PC-3 (cell line): ENCODE measurements around the gene PAM16. TPM values are rescaled to one million over a fixed set of nuclear protein-coding genes. Genes with fewer than 3 reads are reported as not detected.

Experiments
- ATAC-seq: fragments of 200-7000 bp; cut with Tn5 transposase; 2 replicates; pipeline ENCODE4 v1.9.1; 2020; ENCODE audit warnings: mild to moderate bottlenecking, moderate library complexity
- BruUV-seq: library from RNA; stranded (reverse); fragments of 400-500 nt; replicated peaks from 2 replicates; lab custom pipeline; 2021; lab: Mats Ljungman, UMichigan
- CTCF ChIA-PET: fragments of 300-600 bp; sonication (Branson Sonifier 250); formaldehyde crosslinking; loops from one replicate; lab custom pipeline; 2022; ENCODE audit warnings: antibody characterized with exemption; lab: Charles Lee
- POLR2A ChIA-PET: fragments of 300-600 bp; sonication (Branson Sonifier 250); formaldehyde crosslinking; loops from one replicate; lab custom pipeline; 2022; ENCODE audit warnings: antibody characterized with exemption; ENCODE audit not compliant: unreplicated experiment; lab: Charles Lee
- DNase-seq: peaks from one replicate; pipeline ENCODE4 v3.0.0-alpha.2; 2015
- H2AFZ ChIP-seq: fragments of 300-600 bp; sonication (generic); 2 replicates; pipeline ENCODE4 v1.6.0; 2016; ENCODE audit warnings: antibody characterized with exemption, low read length
- H3F3A ChIP-seq: fragments of 300-600 bp; sonication (generic); one replicate; pipeline ENCODE4 v1.6.0; 2017; ENCODE audit warnings: antibody characterized with exemption, low read length, control low read depth, mild to moderate bottlenecking; ENCODE audit not compliant: unreplicated experiment
- H3K27ac ChIP-seq: fragments of 300-600 bp; sonication (generic); 2 replicates; pipeline ENCODE4 v1.5.1; 2016; ENCODE audit warnings: mild to moderate bottlenecking, low read length
- H3K27me3 ChIP-seq: fragments of 300-600 bp; sonication (generic); 2 replicates; pipeline ENCODE4 v1.6.1; 2016; ENCODE audit warnings: low read length, mixed read lengths
- H3K36me3 ChIP-seq: fragments of 300-600 bp; sonication (generic); 2 replicates; pipeline ENCODE4 v1.6.1; 2016; ENCODE audit warnings: low read depth, mixed run types, low read length, mixed read lengths
- H3K4me1 ChIP-seq: fragments of 300-600 bp; sonication (generic); 2 replicates; pipeline ENCODE4 v1.5.1; 2016; ENCODE audit warnings: low read length; ENCODE audit not compliant: insufficient read depth
- H3K4me2 ChIP-seq: fragments of 300-600 bp; sonication (generic); 2 replicates; pipeline ENCODE4 v1.6.0; 2016; ENCODE audit warnings: low read length
- H3K4me3 ChIP-seq: fragments of 300-600 bp; sonication (generic); 2 replicates; pipeline ENCODE4 v1.5.1; 2016; ENCODE audit warnings: mild to moderate bottlenecking, low read length, mixed read lengths
- H3K79me2 ChIP-seq: fragments of 300-600 bp; sonication (generic); 2 replicates; pipeline ENCODE4 v1.6.1; 2017; ENCODE audit warnings: low read length, mixed read lengths
- H3K9ac ChIP-seq: fragments of 300-600 bp; sonication (generic); 2 replicates; pipeline ENCODE4 v1.6.0; 2016; ENCODE audit warnings: mild to moderate bottlenecking, low read length
- H3K9me2 ChIP-seq: fragments of 300-600 bp; sonication (generic); replicated peaks from 2 replicates; pipeline ENCODE4 v1.6.1; 2016; ENCODE audit warnings: mixed run types, low read length, mixed read lengths
- H3K9me3 ChIP-seq: fragments of 300-600 bp; sonication (generic); 2 replicates; pipeline ENCODE4 v1.6.1; 2016; ENCODE audit warnings: low read length, mixed read lengths
- H4K20me1 ChIP-seq: fragments of 300-600 bp; sonication (generic); 2 replicates; pipeline ENCODE4 v1.6.1; 2016; ENCODE audit warnings: low read length, mixed read lengths
- CTCF ChIP-seq: fragments of 300-600 bp; sonication (generic); conservative IDR thresholded peaks from 2 replicates; pipeline ENCODE4 v1.5.1; 2017; ENCODE audit warnings: antibody characterized with exemption, low read depth, mild to moderate bottlenecking, low read length
- EZH2 ChIP-seq: fragments of 300-600 bp; sonication (generic); IDR thresholded peaks from one replicate; pipeline ENCODE4 v1.6.1; 2017; ENCODE audit warnings: antibody characterized with exemption, mild to moderate bottlenecking, low read length; ENCODE audit not compliant: unreplicated experiment
- EZH2phosphoT487 ChIP-seq: fragments of 300-600 bp; sonication (generic); IDR thresholded peaks from 2 replicates; pipeline ENCODE4 v1.6.1; 2018; ENCODE audit warnings: mild to moderate bottlenecking, antibody characterized with exemption, low read length, borderline replicate concordance
- intact Hi-C: fragments of 100-400 bp; cut with micrococcal nuclease; formaldehyde crosslinking; loops from 2 replicates; pipeline ENCODE4 v1.9.0; 2023
- total RNA-seq: library from RNA; depleted of rRNA; stranded (reverse); fragments of >200 nt; gene quantifications from 2 replicates; pipeline ENCODE4 v1.2.3, GENCODE V29; 2014

The PAM16 gene
- total RNA-seq, 1 experiment from 2014 or later, result 95.5 TPM

- H3K79me2 ChIP-seq, result peaks cover 11% of the 10 kb centered on the region
- no peaks in the 10 kb centered on the region for H3K9me3 ChIP-seq
- H3K27me3 ChIP-seq, result no peaks in the 10 kb centered on the region
- CTCF ChIA-PET, result interaction anchor here (0.6 to 3.1 kb wide), 3 partner anchors 39 to 562 kb away, joined by 9 to 21 read pairs (median 10); no protein-coding TSS in a partner anchor
- no peak overlapping the region for H3K4me3 ChIP-seq
- H3K9me2 ChIP-seq, result no peaks in the 10 kb centered on the region
- no peaks in the 10 kb centered on the region for H3K4me1 ChIP-seq
- no peak for TF ChIP-seq CTCF
- no peak for TF ChIP-seq EZH2
- no peak for TF ChIP-seq EZH2phosphoT487
- H2AFZ ChIP-seq, result no peak overlapping the region
- H3K27ac ChIP-seq, result no peak overlapping the region
- DNase-seq (no peak), ATAC-seq (peak; percentile 15; the same call in 1 of the 2 replicates)
- H3F3A ChIP-seq, result no peaks in the 10 kb centered on the region
- BruUV-seq, result no TSS peak
- no peaks in the 10 kb centered on the region for H3K36me3 ChIP-seq
- POLR2A ChIA-PET, result interaction anchor here (0.5 kb wide), 1 partner anchor 172 kb away, joined by 3 read pairs; no protein-coding TSS in a partner anchor
- H3K9ac ChIP-seq, result no peak overlapping the region
- no peak overlapping the region for H3K4me2 ChIP-seq
- H4K20me1 ChIP-seq, result no peaks in the 10 kb centered on the region
- intact Hi-C loops, result no loop called here
Observed at GRCh38 chr16:4328782-4329775, 22.0 kb downstream of the PAM16 start.

GRCh38 chr16:4328046-4328781, 22.9 kb downstream of the PAM16 start:
- TF ChIP-seq EZH2phosphoT487, result no peak
- no peak for TF ChIP-seq EZH2
- TF ChIP-seq CTCF, result no peak
- DNase-seq (no peak), ATAC-seq (peak; percentile 27; the same call in 1 of the 2 replicates)
- H3K4me1 ChIP-seq, result no peaks in the 10 kb centered on the region
- H3K9me2 ChIP-seq, result no peaks in the 10 kb centered on the region
- peaks cover 19% of the 10 kb centered on the region for H3K79me2 ChIP-seq
- intact Hi-C loops, result no loop called here
- no peaks in the 10 kb centered on the region for H3K36me3 ChIP-seq
- H3F3A ChIP-seq, result no peaks in the 10 kb centered on the region
- no peaks in the 10 kb centered on the region for H4K20me1 ChIP-seq
- no peaks in the 10 kb centered on the region for H3K27me3 ChIP-seq
- CTCF ChIA-PET, result interaction anchor here (0.6 to 3.1 kb wide), 3 partner anchors 38 to 562 kb away, joined by 9 to 21 read pairs (median 10); no protein-coding TSS in a partner anchor
- POLR2A ChIA-PET, result no interaction called here
- no peak overlapping the region for H3K9ac ChIP-seq
- no TSS peak for BruUV-seq
- H3K4me2 ChIP-seq, result no peak overlapping the region
- no peak overlapping the region for H3K4me3 ChIP-seq
- no peak overlapping the region for H3K27ac ChIP-seq
- H2AFZ ChIP-seq, result no peak overlapping the region
- H3K9me3 ChIP-seq, result no peaks in the 10 kb centered on the region
